ENCODE measurements around the gene HM13.
A peak's percentile ranks its signal among the peaks of the same experiment; 100 is the strongest.
"Not testable (repeated sequence)": the region's sequence is repeated elsewhere in the genome, so short reads cannot be mapped to it uniquely, and the experiment has no call there.

Gene HM13

DNA sequence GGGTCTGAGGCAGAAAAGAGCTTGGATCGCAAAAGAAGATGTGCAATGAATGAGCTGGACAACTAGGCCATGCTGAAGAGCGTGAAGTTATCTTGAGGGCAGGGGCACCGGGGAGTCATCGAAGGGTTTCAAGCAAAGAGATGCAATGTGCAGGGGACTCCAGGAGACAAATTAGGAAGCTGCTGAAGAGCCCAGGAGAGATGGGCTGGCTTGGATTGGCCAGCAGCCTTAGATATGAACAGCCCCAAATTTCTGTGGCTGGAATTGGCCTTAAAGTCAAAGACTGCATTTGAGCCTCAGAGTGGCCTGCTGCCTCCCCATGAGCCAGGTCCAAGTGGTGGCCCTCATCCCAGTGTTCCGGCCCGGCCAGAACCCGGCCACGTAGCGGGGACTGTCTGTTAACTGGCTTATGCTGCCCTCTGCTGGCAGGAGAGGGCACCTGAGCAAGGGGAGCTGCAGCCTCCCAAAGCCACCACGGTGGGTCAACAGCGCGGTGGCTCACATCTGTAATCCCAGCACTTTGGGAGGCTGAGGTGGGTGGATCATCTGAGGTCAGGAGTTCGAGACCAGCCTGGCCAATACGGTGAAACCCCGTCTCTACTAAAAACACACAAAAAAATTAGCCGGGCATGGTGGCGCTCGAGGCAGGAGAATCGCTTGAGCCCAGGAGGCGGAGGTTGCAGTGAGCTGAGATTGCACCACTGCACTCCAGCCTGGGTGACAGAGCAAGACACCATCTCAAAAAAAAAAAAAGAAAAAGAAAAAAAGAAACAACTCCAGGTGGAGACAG lies 11.2 kb upstream of the HM13 start:
- not testable (repeated sequence) for H3K27ac ChIP-seq (ENCODE audit: insufficient read depth, low read depth, low read length, poor library complexity, severe bottlenecking); H3K27me3 ChIP-seq (ENCODE audit: control insufficient read depth, insufficient read depth, low read length, poor library complexity, severe bottlenecking); H3K36me3 ChIP-seq (ENCODE audit: control insufficient read depth, insufficient read depth, low read length); H3K4me3 ChIP-seq (ENCODE audit: insufficient read depth, low read depth, low read length); H3K4me1 ChIP-seq (ENCODE audit: control insufficient read depth, insufficient read depth, low read length); H3K9me3 ChIP-seq (ENCODE audit: control insufficient read depth, low read length)
- 50 to 51% methylated on average over 20 of the region's 20 CpGs for WGBS, 2 experiments

DNA sequence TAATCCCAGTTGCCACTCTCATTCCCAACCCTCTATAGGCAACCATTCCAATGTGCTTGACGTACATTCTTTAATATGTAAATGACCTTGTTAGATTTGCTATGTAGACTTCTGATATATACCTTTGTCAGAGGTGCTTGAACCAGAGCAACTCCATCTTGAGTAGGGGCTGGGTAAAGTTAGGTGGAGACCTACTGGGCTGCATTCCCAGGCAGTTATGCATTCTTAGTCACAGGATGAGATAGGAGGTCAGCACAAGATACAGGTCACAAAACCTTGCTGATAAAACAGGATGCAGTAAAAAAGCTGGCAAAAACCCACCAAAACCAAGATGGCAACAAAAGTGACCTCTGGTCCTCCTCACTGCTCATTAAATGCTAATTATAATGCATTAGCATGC lies 8.3 kb upstream of the HM13 start:
- Histone ChIP-seq H3K9me3 (ENCODE audit: control insufficient read depth, low read length) (peaks cover 2% of the 10 kb centered on the region), H3K4me3 (ENCODE audit: insufficient read depth, low read depth, low read length) (no peak overlapping the region), H3K27ac (ENCODE audit: insufficient read depth, low read depth, low read length, poor library complexity, severe bottlenecking) (no peak overlapping the region), H3K36me3 (ENCODE audit: control insufficient read depth, insufficient read depth, low read length) (no peaks in the 10 kb centered on the region), H3K27me3 (ENCODE audit: control insufficient read depth, insufficient read depth, low read length, poor library complexity, severe bottlenecking) (no peaks in the 10 kb centered on the region), H3K4me1 (ENCODE audit: control insufficient read depth, insufficient read depth, low read length) (no peaks in the 10 kb centered on the region)
- WGBS, 2 experiments, result 75 to 86% methylated on average over 1 of the region's 1 CpG

DNA sequence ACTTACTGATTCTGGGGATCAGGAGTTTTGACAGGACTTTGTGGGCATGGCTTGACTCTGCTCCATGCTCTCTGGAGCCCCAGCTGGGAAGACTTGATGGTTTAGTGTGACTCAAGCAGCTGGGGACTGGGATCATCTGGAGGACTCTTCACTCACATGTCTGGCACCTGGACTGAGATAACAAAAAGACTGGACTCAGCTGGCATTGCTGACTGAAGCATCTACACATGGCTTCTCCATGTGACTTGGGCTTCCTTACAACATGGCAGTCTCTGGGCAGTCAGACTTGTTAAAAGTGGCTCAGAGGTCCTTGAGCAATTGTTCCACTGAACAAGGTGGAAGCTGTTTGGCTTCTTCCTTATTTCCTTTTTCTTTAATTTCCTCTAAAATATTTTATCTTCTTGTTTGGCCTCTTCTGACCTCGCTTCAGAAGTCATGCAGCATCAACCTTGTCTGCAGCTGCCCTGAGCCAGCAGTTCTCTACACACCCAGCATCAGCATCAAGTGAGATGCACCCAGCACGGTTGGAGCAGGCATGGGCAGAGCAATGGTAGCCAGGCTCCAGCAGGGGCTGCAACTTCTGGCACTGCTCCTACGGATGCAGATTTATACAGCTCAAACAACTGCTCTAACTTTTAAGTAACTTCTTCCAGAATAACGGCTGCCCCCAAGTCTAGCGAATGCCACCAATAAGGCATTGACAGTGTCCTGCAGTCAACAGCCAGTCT lies 5.6 kb upstream of the HM13 start:
- Histone ChIP-seq H3K9me3 (ENCODE audit: control insufficient read depth, low read length) (peaks cover 2% of the 10 kb centered on the region), H3K4me1 (ENCODE audit: control insufficient read depth, insufficient read depth, low read length) (no peaks in the 10 kb centered on the region), H3K36me3 (ENCODE audit: control insufficient read depth, insufficient read depth, low read length) (no peaks in the 10 kb centered on the region), H3K27me3 (ENCODE audit: control insufficient read depth, insufficient read depth, low read length, poor library complexity, severe bottlenecking) (no peaks in the 10 kb centered on the region), H3K27ac (ENCODE audit: insufficient read depth, low read depth, low read length, poor library complexity, severe bottlenecking) (no peak overlapping the region), H3K4me3 (ENCODE audit: insufficient read depth, low read depth, low read length) (no peak overlapping the region)
- 64 to 66% methylated on average over 5 of the region's 5 CpGs for WGBS, 2 experiments

DNA sequence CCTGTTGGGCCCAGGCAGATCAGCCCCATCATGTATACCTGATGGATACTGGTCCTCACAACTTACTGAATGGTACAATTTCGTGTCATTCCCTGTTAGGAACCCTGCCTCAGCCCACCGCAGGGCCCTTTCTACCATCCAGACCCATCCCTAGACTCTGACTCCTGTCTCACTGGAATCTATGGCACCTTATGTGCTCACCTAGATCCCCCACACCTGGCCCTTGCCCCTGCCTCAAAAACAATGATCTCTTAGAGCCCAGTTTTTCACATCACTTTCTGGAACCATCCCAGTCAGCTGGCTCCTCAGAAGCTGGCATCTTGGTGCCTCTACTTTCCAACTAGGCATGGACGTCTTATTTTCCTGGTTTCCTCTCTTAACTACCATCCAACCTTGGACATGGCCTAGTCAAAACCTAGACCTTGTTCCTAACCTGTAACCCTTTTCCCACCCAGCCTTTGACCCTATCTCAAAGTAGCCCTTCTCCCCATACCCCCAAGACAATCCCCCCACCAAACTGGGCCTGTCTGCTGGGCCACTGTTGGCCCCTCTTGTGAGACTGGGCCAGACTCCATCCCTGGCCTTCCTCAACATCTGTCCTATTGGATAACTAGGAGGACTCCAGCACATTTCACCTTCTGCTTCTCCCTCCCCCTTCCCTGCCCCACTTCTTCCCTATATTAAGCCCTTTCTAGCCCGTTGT lies 981 bp downstream of the HM13 start:
- Histone ChIP-seq H3K36me3 (ENCODE audit: control insufficient read depth, insufficient read depth, low read length) (no peaks in the 10 kb centered on the region), H3K27me3 (ENCODE audit: control insufficient read depth, insufficient read depth, low read length, poor library complexity, severe bottlenecking) (no peaks in the 10 kb centered on the region), H3K4me3 (ENCODE audit: insufficient read depth, low read depth, low read length) (peak overlapping the region; percentile 89), H3K4me1 (ENCODE audit: control insufficient read depth, insufficient read depth, low read length) (peaks cover 17% of the 10 kb centered on the region), H3K9me3 (ENCODE audit: control insufficient read depth, low read length) (no peaks in the 10 kb centered on the region), H3K27ac (ENCODE audit: insufficient read depth, low read depth, low read length, poor library complexity, severe bottlenecking) (no peak overlapping the region)
- 38 to 41% methylated on average over 4 of the region's 4 CpGs for WGBS, 2 experiments

DNA sequence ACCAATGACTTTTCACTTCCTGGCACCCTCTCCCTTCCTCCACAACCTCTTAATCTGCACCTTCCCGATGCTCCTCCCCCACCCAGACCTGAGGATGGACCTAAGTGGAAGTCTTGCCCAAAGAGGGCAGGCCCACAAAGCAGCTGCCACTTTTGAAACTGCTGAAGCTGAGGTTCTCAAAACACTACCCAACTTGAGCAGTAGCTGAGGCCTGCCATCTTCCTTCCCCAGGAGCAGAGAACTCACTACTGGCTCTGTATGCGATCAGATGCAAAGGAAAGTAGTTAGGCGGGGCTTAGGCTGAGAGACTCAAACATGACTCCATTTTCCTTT lies 1.5 kb downstream of the HM13 start:
- 86 to 95% methylated on average over 3 of the region's 3 CpGs for WGBS, 2 experiments
- Histone ChIP-seq H3K4me3 (ENCODE audit: insufficient read depth, low read depth, low read length) (peak overlapping the region; percentile 89), H3K27me3 (ENCODE audit: control insufficient read depth, insufficient read depth, low read length, poor library complexity, severe bottlenecking) (no peaks in the 10 kb centered on the region), H3K36me3 (ENCODE audit: control insufficient read depth, insufficient read depth, low read length) (no peaks in the 10 kb centered on the region), H3K4me1 (ENCODE audit: control insufficient read depth, insufficient read depth, low read length) (peaks cover 17% of the 10 kb centered on the region), H3K27ac (ENCODE audit: insufficient read depth, low read depth, low read length, poor library complexity, severe bottlenecking) (no peak overlapping the region), H3K9me3 (ENCODE audit: control insufficient read depth, low read length) (no peaks in the 10 kb centered on the region)

DNA sequence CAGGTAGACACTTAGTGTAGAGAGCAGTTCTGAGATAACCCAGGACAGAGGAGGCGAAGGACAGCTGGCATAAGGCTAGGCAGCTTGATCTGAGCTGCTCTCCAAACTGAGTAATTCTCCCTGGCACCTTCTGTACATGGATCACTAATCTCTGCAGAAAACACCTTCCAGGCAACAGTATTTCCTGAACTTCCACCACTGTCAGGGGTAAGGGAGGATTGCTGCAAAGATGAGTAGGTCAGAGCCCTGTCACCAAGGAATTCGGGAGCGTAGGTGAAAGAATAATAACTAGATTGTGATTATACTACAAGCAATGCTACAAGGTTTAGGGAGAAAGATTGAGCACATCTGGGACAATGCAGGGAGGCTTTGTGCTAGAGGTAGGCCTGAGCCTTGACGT lies 1.9 kb downstream of the HM13 start:
- H3K4me1 ChIP-seq (ENCODE audit: control insufficient read depth, insufficient read depth, low read length), result peaks cover 17% of the 10 kb centered on the region
- no peak overlapping the region for H3K4me3 ChIP-seq (ENCODE audit: insufficient read depth, low read depth, low read length)
- no peak overlapping the region for H3K27ac ChIP-seq (ENCODE audit: insufficient read depth, low read depth, low read length, poor library complexity, severe bottlenecking)
- 96 to 98% methylated on average over 4 of the region's 4 CpGs for WGBS, 2 experiments
- H3K36me3 ChIP-seq (ENCODE audit: control insufficient read depth, insufficient read depth, low read length), result no peaks in the 10 kb centered on the region
- no peaks in the 10 kb centered on the region for H3K27me3 ChIP-seq (ENCODE audit: control insufficient read depth, insufficient read depth, low read length, poor library complexity, severe bottlenecking)
- H3K9me3 ChIP-seq (ENCODE audit: control insufficient read depth, low read length), result no peaks in the 10 kb centered on the region

DNA sequence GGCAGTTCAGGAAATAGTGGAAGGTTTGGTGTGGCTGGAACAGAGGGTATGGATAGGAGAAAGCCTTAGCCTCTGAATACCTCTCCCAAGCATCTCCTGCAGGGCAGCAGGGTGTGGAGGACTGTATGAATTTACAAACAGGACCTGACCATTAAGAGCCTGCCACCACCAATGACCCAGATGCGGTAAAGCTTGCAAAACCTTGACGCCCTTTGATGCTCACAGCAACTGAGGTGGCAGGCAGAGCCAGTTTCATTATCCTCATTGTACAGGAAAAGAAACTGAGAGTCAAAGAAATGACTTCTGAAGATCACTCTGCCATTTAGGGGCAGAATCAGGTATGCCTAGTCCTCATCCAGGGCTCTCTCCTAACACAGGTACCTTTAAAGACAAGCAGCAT lies 2.4 kb downstream of the HM13 start:
- H3K36me3 ChIP-seq (ENCODE audit: control insufficient read depth, insufficient read depth, low read length), result no peaks in the 10 kb centered on the region
- H3K27me3 ChIP-seq (ENCODE audit: control insufficient read depth, insufficient read depth, low read length, poor library complexity, severe bottlenecking), result no peaks in the 10 kb centered on the region
- 94 to 95% methylated on average over 2 of the region's 2 CpGs for WGBS, 2 experiments
- H3K27ac ChIP-seq (ENCODE audit: insufficient read depth, low read depth, low read length, poor library complexity, severe bottlenecking), result no peak overlapping the region
- peaks cover 17% of the 10 kb centered on the region for H3K4me1 ChIP-seq (ENCODE audit: control insufficient read depth, insufficient read depth, low read length)
- no peak overlapping the region for H3K4me3 ChIP-seq (ENCODE audit: insufficient read depth, low read depth, low read length)
- H3K9me3 ChIP-seq (ENCODE audit: control insufficient read depth, low read length), result no peaks in the 10 kb centered on the region

DNA sequence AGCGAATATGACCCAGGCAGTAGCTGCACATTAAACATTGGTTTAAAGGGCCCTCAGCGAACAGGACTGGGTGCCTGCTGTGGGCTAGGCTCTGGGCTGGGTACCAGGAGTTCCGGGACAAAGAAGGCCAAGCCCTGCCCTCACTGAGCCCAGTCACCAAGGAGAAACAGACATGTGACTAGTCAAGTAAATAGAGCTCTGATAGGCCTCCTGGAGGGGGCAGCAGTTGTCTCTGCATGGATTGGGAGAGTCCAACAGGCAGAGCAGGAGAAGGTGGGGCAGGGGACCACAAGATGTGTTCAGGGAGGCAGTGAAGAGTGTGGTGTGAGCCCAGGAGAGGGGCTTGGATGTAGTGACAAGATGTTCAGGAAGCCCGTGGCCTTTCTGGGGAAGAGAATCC lies 3.1 kb downstream of the HM13 start:
- Histone ChIP-seq H3K27ac (ENCODE audit: insufficient read depth, low read depth, low read length, poor library complexity, severe bottlenecking) (no peak overlapping the region), H3K4me3 (ENCODE audit: insufficient read depth, low read depth, low read length) (no peak overlapping the region), H3K36me3 (ENCODE audit: control insufficient read depth, insufficient read depth, low read length) (no peaks in the 10 kb centered on the region), H3K27me3 (ENCODE audit: control insufficient read depth, insufficient read depth, low read length, poor library complexity, severe bottlenecking) (no peaks in the 10 kb centered on the region), H3K4me1 (ENCODE audit: control insufficient read depth, insufficient read depth, low read length) (peaks cover 17% of the 10 kb centered on the region), H3K9me3 (ENCODE audit: control insufficient read depth, low read length) (no peaks in the 10 kb centered on the region)
- WGBS, 2 experiments, result 76 to 84% methylated on average over 3 to 4 of the region's 4 CpGs

DNA sequence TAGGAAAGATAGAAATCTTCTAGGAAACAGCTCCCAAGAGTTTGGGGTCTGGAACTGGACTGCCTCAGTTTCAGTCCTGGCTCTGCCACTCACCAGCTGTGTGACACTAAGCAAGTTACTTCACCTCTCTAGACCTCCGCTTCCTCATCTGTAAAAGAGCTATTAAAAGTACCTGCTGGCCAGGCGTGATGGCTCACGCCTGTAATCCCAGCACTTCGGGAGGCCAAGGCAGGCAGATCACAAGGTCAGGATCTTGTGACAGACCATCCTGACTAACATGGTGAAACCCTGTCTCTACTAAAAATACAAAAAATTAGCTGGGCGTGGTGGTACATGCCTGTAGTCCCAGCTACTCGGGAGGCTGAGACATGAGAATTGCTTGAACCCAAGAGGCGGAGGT lies 7.0 kb downstream of the HM13 start:
- not testable (repeated sequence) for H3K4me1 ChIP-seq (ENCODE audit: control insufficient read depth, insufficient read depth, low read length); H3K27ac ChIP-seq (ENCODE audit: insufficient read depth, low read depth, low read length, poor library complexity, severe bottlenecking); H3K4me3 ChIP-seq (ENCODE audit: insufficient read depth, low read depth, low read length); H3K36me3 ChIP-seq (ENCODE audit: control insufficient read depth, insufficient read depth, low read length); H3K9me3 ChIP-seq (ENCODE audit: control insufficient read depth, low read length); H3K27me3 ChIP-seq (ENCODE audit: control insufficient read depth, insufficient read depth, low read length, poor library complexity, severe bottlenecking)
- WGBS, 2 experiments, result 92 to 96% methylated on average over 7 of the region's 7 CpGs

DNA sequence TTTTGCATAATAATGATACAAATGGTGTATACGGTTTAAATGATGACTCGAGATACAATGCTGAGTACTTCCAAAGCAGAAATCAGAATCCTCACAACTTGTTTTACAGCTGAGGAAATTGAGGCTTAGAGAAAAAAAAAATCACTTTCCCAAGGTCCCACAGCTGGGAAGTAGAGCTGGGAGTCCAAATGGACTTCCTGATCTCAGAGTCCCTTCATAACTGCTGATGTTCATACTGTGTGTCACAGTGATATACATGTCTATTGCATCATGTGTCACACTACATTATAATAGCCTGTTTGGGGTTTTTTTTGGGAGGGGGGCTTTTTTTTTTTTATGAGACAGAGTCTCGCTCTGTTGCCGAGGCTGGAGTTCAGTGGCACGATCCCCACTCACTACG lies 8.5 kb downstream of the HM13 start:
- H3K27ac ChIP-seq (ENCODE audit: insufficient read depth, low read depth, low read length, poor library complexity, severe bottlenecking), result no peak overlapping the region
- no peaks in the 10 kb centered on the region for H3K4me1 ChIP-seq (ENCODE audit: control insufficient read depth, insufficient read depth, low read length)
- WGBS, 2 experiments, result 92 to 96% methylated on average over 6 of the region's 6 CpGs
- H3K36me3 ChIP-seq (ENCODE audit: control insufficient read depth, insufficient read depth, low read length), result peaks cover 9% of the 10 kb centered on the region
- H3K4me3 ChIP-seq (ENCODE audit: insufficient read depth, low read depth, low read length), result no peak overlapping the region
- no peaks in the 10 kb centered on the region for H3K9me3 ChIP-seq (ENCODE audit: control insufficient read depth, low read length)
- H3K27me3 ChIP-seq (ENCODE audit: control insufficient read depth, insufficient read depth, low read length, poor library complexity, severe bottlenecking), result no peaks in the 10 kb centered on the region

All from ectodermal cell (in vitro differentiated cells).